Panc1 (cell line): ENCODE data around the gene ASNSD1.

ENCODE experiments used
- POLR2AphosphoS5 ChIP-seq: IDR thresholded peaks from 2 replicates; pipeline ENCODE4 v1.6.1; 2012; ENCODE audit warnings: mild to moderate bottlenecking, low read depth, low read length, moderate library complexity
- REST ChIP-seq, 2 experiments: IDR thresholded peaks; 2 replicates each; pipeline ENCODE4 v1.6.1; 2011 to 2012; ENCODE audit warnings: low read depth in 2 of 2, control low read depth in 1 of 2, low read length in 1 of 2, mild to moderate bottlenecking in 1 of 2, moderate library complexity in 1 of 2; ENCODE audit not compliant: insufficient read depth in 1 of 2
- SIN3A ChIP-seq: IDR thresholded peaks from 2 replicates; pipeline ENCODE4 v1.6.1; 2012; ENCODE audit warnings: low read depth, mild to moderate bottlenecking, low read length, moderate library complexity, borderline replicate concordance; ENCODE audit not compliant: insufficient read depth
- TF ChIP-seq, protein P1 (sequence below): fragments of 450-650 bp; IDR thresholded peaks from 2 replicates; pipeline ENCODE4 v1.5.1; 2017; ENCODE audit warnings: mild to moderate bottlenecking

DNA sequence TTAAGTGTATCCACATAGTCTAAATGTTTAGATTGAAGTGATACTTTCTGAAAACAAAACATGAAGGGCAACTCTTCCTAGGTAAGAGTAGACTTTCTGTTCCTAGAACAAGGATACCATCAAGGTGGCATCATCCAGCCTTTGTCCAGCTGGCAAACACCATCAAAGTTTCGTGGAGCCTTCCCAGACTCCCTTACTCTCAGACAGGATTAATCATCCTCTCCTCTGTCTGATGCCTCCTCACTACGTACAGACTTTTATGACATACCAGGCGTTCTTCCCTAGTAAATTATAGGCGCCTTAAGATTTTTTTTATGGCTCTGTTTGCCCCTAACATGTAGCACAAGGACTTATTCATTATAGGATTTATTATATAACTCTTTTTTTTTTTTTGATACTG lies 29.4 kb upstream of the ASNSD1 start:
- TF ChIP-seq, protein P1, sequence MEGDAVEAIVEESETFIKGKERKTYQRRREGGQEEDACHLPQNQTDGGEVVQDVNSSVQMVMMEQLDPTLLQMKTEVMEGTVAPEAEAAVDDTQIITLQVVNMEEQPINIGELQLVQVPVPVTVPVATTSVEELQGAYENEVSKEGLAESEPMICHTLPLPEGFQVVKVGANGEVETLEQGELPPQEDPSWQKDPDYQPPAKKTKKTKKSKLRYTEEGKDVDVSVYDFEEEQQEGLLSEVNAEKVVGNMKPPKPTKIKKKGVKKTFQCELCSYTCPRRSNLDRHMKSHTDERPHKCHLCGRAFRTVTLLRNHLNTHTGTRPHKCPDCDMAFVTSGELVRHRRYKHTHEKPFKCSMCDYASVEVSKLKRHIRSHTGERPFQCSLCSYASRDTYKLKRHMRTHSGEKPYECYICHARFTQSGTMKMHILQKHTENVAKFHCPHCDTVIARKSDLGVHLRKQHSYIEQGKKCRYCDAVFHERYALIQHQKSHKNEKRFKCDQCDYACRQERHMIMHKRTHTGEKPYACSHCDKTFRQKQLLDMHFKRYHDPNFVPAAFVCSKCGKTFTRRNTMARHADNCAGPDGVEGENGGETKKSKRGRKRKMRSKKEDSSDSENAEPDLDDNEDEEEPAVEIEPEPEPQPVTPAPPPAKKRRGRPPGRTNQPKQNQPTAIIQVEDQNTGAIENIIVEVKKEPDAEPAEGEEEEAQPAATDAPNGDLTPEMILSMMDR, result no peak
- TF ChIP-seq SIN3A (no peak), REST (IDR thresholded peaks at IDR 0.05; ENCODE audit: insufficient read depth in 1 of 2, low read depth in 2 of 2, low read length in 1 of 2) (no peak), POLR2AphosphoS5 (no peak)
